Limb (tissue), 2 donors: ENCODE measurements around the gene OR5F1.

Experiments used
- DNase-seq, 2 donors: peaks; one replicate each; pipeline ENCODE4 v3.0.0-alpha.2; 2016; ENCODE audit errors: extremely low spot score in 2 of 2

Gene OR5F1

GRCh38 chr11:55994525-55994924 lies at the start of gene OR5F1:
OR5F1 (minus strand) TSS chr11:55994625; CDS start chr11:55994625, 0 bp downstream.
- DNase-seq, result no peak

GRCh38 chr11:56027354-56027753 lies 32.9 kb upstream of the OR5F1 start, which contains the start of gene OR5AS1:
OR5AS1 (plus strand) TSS chr11:56027654; CDS start chr11:56030419, 2,765 bp downstream.
- no peak for DNase-seq

- DNase-seq, result no peak
Observed at GRCh38 chr11:56013805-56014204, 19.4 kb upstream of the OR5F1 start.

GRCh38 chr11:56010716-56011115 lies 16.3 kb upstream of the OR5F1 start:
- no peak for DNase-seq

- no peak for DNase-seq
Observed at GRCh38 chr11:55970935-55971334, 23.5 kb downstream of the OR5F1 start.

- no peak for DNase-seq
Observed at GRCh38 chr11:55969845-55970244, 24.6 kb downstream of the OR5F1 start, which contains the start of gene OR10AG1. OR10AG1 (minus strand) TSS chr11:55969945; CDS start chr11:55969907, 38 bp downstream.

- no peak for DNase-seq
Observed at GRCh38 chr11:55967914-55968313, 26.5 kb downstream of the OR5F1 start.

- DNase-seq, result no peak
Observed at GRCh38 chr11:55966391-55966790, 28.0 kb downstream of the OR5F1 start.

GRCh38 chr11:55956521-55956920 lies 37.9 kb downstream of the OR5F1 start:
- no peak for DNase-seq

- no peak for DNase-seq
Observed at GRCh38 chr11:55949330-55949729, 45.1 kb downstream of the OR5F1 start.
